ENCODE measurements around the gene ANK3. TPM values are rescaled to one million over a fixed set of nuclear protein-coding genes. Genes with fewer than 3 reads are reported as not detected.

The ANK3 gene
- total RNA-seq, 1 experiment from 2014 or later = 7.0 TPM

DNA sequence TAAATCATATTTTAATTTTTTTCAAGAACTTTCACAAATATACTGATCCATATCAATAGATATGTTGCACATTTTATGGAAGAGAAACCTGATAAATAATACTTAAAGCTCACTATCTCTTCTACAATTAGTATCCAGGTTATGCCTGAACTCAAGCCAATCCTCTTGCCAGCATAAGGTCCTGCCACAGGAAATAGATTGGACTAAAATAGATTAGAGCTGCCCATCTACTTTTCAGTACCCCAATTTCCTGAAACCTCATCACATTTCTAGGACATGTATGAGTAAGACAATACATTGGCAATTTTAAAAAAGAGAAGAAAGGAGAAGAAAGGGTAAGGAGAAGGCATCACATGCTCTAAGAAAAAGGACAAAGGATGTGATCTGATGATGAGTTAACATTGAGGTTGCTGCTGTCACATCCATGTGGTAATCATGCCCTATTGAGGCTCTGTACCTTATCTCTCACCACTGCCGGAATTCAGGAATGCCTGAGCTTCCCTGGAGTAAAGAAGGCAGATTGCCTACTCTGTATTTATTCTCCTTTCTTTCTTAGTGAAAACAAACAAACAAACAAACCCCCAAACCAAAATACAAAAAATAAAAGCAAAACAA lies 199.7 kb downstream of the ANK3 start:
- H3K9me3 ChIP-seq (ENCODE audit: low read length) = no peaks in the 10 kb centered on the region
- no peak overlapping the region for H3K27ac ChIP-seq (ENCODE audit: low read length)
- H2AFZ ChIP-seq (ENCODE audit: low read length) = no peak overlapping the region
- H3K4me1 ChIP-seq (ENCODE audit: low read length) = peaks cover 11% of the 10 kb centered on the region
- no peak for DNase-seq
- H3K9me2 ChIP-seq (replicated peaks; ENCODE audit: insufficient read depth, low read length) = no peaks in the 10 kb centered on the region
- no peaks in the 10 kb centered on the region for H3K27me3 ChIP-seq (ENCODE audit: low read length)
- no peaks in the 10 kb centered on the region for H4K20me1 ChIP-seq (ENCODE audit: insufficient read depth, low read depth, low read length)
- H3K36me3 ChIP-seq (ENCODE audit: insufficient read depth, low read length) = no peaks in the 10 kb centered on the region
- H3K4me2 ChIP-seq (ENCODE audit: low read depth, low read length, poor library complexity, severe bottlenecking) = no peak overlapping the region
- H3K79me2 ChIP-seq (ENCODE audit: low read length) = no peaks in the 10 kb centered on the region
- H3K4me3 ChIP-seq (ENCODE audit: low read length) = no peak overlapping the region
- no peak overlapping the region for H3K9ac ChIP-seq (ENCODE audit: low read length)

DNA sequence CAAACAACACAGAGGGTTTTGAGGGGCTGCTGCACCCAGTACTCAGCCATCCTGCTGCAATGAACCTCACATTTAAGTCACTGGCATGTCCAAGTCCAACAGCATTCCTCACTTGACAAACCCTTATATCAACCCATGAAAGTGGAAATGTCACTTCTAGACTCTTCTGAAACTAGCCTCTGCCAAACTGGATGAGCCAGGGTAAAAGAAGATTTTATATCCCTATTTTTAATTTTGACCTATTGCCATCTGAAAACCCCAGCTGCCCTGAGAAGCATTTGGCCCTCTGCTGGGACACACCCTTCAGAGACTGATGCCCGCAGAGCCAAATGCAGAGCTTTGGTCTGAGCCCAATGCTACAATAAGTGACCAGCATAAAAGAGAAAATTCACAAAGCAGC lies 201.1 kb downstream of the ANK3 start:
- Histone ChIP-seq H2AFZ (ENCODE audit: low read length) (no peak overlapping the region), H4K20me1 (ENCODE audit: insufficient read depth, low read depth, low read length) (no peaks in the 10 kb centered on the region), H3K9me2 (replicated peaks; ENCODE audit: insufficient read depth, low read length) (no peaks in the 10 kb centered on the region), H3K36me3 (ENCODE audit: insufficient read depth, low read length) (no peaks in the 10 kb centered on the region), H3K4me1 (ENCODE audit: low read length) (peaks cover 11% of the 10 kb centered on the region), H3K79me2 (ENCODE audit: low read length) (no peaks in the 10 kb centered on the region), H3K27me3 (ENCODE audit: low read length) (no peaks in the 10 kb centered on the region), H3K9me3 (ENCODE audit: low read length) (no peaks in the 10 kb centered on the region), H3K27ac (ENCODE audit: low read length) (no peak overlapping the region), H3K4me2 (ENCODE audit: low read depth, low read length, poor library complexity, severe bottlenecking) (no peak overlapping the region), H3K9ac (ENCODE audit: low read length) (no peak overlapping the region), H3K4me3 (ENCODE audit: low read length) (no peak overlapping the region)
- no peak for DNase-seq

DNA sequence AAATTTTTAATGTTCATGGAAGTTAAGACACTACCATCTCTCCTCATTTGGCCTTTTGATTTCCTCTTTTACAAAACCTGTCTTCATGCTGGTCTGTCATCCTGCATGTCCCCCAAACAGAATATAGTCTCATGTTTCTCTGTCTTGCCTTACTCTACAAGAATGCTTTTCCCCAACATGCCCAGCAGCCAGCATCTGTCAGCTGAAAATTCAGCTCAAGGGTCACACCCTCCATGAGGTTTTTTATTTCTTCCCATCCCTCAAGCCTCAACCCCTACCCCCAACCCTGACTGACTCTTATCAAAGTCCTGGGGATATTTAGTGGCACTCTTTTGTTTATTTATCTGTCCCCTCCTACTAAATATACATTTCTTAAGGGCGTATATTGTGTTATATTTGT lies 202.0 kb downstream of the ANK3 start:
- no peaks in the 10 kb centered on the region for H3K79me2 ChIP-seq (ENCODE audit: low read length)
- H3K27me3 ChIP-seq (ENCODE audit: low read length) = no peaks in the 10 kb centered on the region
- H2AFZ ChIP-seq (ENCODE audit: low read length) = no peak overlapping the region
- no peak for DNase-seq
- H4K20me1 ChIP-seq (ENCODE audit: insufficient read depth, low read depth, low read length) = no peaks in the 10 kb centered on the region
- no peak overlapping the region for H3K27ac ChIP-seq (ENCODE audit: low read length)
- H3K9me3 ChIP-seq (ENCODE audit: low read length) = no peaks in the 10 kb centered on the region
- H3K4me2 ChIP-seq (ENCODE audit: low read depth, low read length, poor library complexity, severe bottlenecking) = no peak overlapping the region
- H3K9ac ChIP-seq (ENCODE audit: low read length) = no peak overlapping the region
- no peak overlapping the region for H3K4me3 ChIP-seq (ENCODE audit: low read length)
- no peaks in the 10 kb centered on the region for H3K9me2 ChIP-seq (replicated peaks; ENCODE audit: insufficient read depth, low read length)
- H3K4me1 ChIP-seq (ENCODE audit: low read length) = peaks cover 11% of the 10 kb centered on the region
- no peaks in the 10 kb centered on the region for H3K36me3 ChIP-seq (ENCODE audit: insufficient read depth, low read length)

DNA sequence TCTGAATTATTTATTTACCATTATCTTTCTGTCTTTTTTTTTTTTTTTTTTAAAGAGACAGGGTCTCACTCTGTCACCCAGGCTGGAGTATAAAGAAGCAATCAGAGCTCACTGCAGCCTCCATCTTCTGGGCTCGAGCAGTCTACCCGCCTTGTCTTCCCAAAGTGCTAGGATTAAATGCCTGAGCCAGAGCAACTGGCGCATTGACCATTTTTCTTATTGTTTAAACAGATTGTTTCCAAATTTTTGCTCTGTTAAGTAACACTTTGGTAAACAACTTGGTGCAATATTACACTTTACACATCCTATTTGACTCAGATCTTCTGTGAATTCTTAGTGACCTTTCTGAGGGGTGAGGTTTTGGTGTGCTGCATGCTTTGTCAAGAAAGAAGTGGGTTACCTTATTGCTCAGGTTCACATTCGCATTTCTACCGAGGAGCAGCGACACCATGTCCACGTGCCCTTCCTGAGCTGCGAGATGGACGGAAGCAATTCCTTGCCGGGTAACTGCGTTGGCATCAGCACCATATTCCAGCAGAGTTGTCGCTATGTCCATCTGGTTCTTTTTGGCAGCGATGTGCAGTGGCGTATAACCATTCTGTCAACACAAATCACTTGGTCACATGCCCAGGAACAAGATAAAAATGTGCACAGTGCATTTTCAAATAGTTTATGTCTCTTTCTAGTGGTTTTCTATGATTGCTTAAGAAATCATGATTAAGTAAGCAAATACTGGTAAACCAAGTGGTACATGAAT lies 203.2 kb downstream of the ANK3 start:
- H3K9me2 ChIP-seq (replicated peaks; ENCODE audit: insufficient read depth, low read length) = no peaks in the 10 kb centered on the region
- H3K27ac ChIP-seq (ENCODE audit: low read length) = no peak overlapping the region
- no peaks in the 10 kb centered on the region for H4K20me1 ChIP-seq (ENCODE audit: insufficient read depth, low read depth, low read length)
- no peak for DNase-seq
- no peaks in the 10 kb centered on the region for H3K36me3 ChIP-seq (ENCODE audit: insufficient read depth, low read length)
- H3K4me1 ChIP-seq (ENCODE audit: low read length) = peaks cover 11% of the 10 kb centered on the region
- no peak overlapping the region for H3K9ac ChIP-seq (ENCODE audit: low read length)
- no peak overlapping the region for H3K4me3 ChIP-seq (ENCODE audit: low read length)
- H3K4me2 ChIP-seq (ENCODE audit: low read depth, low read length, poor library complexity, severe bottlenecking) = no peak overlapping the region
- no peaks in the 10 kb centered on the region for H3K9me3 ChIP-seq (ENCODE audit: low read length)
- no peak overlapping the region; the same call in 1 of the 2 replicates for H2AFZ ChIP-seq (ENCODE audit: low read length)
- no peaks in the 10 kb centered on the region for H3K79me2 ChIP-seq (ENCODE audit: low read length)
- H3K27me3 ChIP-seq (ENCODE audit: low read length) = no peaks in the 10 kb centered on the region

DNA sequence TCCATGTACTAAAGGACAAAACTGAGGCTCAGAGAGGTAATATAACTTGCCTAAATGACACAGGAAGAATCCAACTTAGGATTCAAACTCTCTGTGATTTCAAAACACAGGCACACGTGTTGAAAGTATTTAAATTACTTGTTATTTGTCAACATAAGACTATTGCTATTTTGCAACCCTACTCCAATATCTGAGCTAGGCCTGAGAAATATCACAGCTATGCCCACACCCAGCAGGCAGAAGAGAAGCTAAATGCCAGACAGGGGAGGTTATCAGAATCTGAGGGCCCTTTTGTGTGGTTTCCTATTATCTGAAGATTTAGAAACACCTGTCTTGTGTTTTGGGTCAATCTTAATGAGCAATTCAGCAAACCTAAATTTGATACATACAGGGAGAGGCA lies 204.3 kb downstream of the ANK3 start:
- Histone ChIP-seq H4K20me1 (ENCODE audit: insufficient read depth, low read depth, low read length) (no peaks in the 10 kb centered on the region), H3K4me3 (ENCODE audit: low read length) (no peak overlapping the region), H3K27me3 (ENCODE audit: low read length) (no peaks in the 10 kb centered on the region), H3K36me3 (ENCODE audit: insufficient read depth, low read length) (no peaks in the 10 kb centered on the region), H3K4me2 (ENCODE audit: low read depth, low read length, poor library complexity, severe bottlenecking) (peak overlapping the region; percentile 51), H3K4me1 (ENCODE audit: low read length) (peaks cover 20% of the 10 kb centered on the region), H2AFZ (ENCODE audit: low read length) (peak overlapping the region; percentile 68; the same call in 1 of the 2 replicates), H3K9me2 (replicated peaks; ENCODE audit: insufficient read depth, low read length) (no peaks in the 10 kb centered on the region), H3K79me2 (ENCODE audit: low read length) (no peaks in the 10 kb centered on the region), H3K9ac (ENCODE audit: low read length) (no peak overlapping the region), H3K27ac (ENCODE audit: low read length) (no peak overlapping the region), H3K9me3 (ENCODE audit: low read length) (no peaks in the 10 kb centered on the region)
- DNase-seq = no peak

DNA sequence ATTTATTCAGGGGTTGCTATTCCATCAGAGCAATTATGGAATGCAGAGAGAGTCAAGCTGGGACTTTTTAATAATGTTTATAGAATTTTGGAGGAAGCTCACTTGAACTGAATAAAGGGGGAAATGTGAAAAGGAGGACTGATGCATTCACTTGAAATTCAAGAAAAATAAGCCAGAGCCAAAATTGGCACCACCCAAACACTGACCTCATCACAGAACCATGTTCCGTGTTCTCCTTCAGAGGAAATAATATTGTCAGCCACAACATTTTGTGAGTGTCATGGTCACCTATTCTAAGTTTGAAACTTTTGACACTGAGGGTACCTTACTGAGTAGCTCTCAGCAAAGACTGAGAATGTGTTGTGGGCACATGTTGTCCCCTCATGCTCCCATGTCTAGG lies 207.0 kb downstream of the ANK3 start:
- Histone ChIP-seq H3K79me2 (ENCODE audit: low read length) (no peaks in the 10 kb centered on the region), H3K4me2 (ENCODE audit: low read depth, low read length, poor library complexity, severe bottlenecking) (no peak overlapping the region), H3K27me3 (ENCODE audit: low read length) (no peaks in the 10 kb centered on the region), H4K20me1 (ENCODE audit: insufficient read depth, low read depth, low read length) (no peaks in the 10 kb centered on the region), H3K9ac (ENCODE audit: low read length) (no peak overlapping the region), H3K36me3 (ENCODE audit: insufficient read depth, low read length) (no peaks in the 10 kb centered on the region), H3K9me3 (ENCODE audit: low read length) (no peaks in the 10 kb centered on the region), H3K4me1 (ENCODE audit: low read length) (peaks cover 21% of the 10 kb centered on the region), H2AFZ (ENCODE audit: low read length) (no peak overlapping the region), H3K27ac (ENCODE audit: low read length) (no peak overlapping the region), H3K4me3 (ENCODE audit: low read length) (no peak overlapping the region), H3K9me2 (replicated peaks; ENCODE audit: insufficient read depth, low read length) (no peaks in the 10 kb centered on the region)
- DNase-seq = no peak

DNA sequence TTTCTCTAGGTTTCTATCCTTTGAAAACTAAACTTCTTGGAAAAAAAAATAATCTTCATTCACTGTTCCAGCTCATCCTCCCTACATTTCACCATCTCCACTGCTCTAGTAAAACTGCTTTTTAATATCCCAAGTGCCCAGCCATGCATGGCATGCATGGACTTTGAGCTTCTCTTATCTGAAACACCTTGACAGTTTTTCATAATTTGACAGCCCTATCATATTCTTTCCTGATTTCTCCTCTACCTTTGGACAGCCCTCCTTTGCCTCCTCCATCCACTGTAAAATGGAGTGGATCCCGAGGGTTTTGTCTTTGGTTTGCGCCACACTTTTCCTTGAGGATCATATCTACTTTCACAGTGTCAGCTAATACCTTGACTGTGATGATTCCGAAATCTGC lies 212.8 kb downstream of the ANK3 start:
- Histone ChIP-seq H3K9me2 (replicated peaks; ENCODE audit: insufficient read depth, low read length) (no peaks in the 10 kb centered on the region), H3K9ac (ENCODE audit: low read length) (no peak overlapping the region), H3K79me2 (ENCODE audit: low read length) (no peaks in the 10 kb centered on the region), H2AFZ (ENCODE audit: low read length) (no peak overlapping the region), H3K4me1 (ENCODE audit: low read length) (peaks cover 10% of the 10 kb centered on the region), H3K27ac (ENCODE audit: low read length) (no peak overlapping the region), H3K4me2 (ENCODE audit: low read depth, low read length, poor library complexity, severe bottlenecking) (no peak overlapping the region), H3K36me3 (ENCODE audit: insufficient read depth, low read length) (no peaks in the 10 kb centered on the region), H4K20me1 (ENCODE audit: insufficient read depth, low read depth, low read length) (no peaks in the 10 kb centered on the region), H3K9me3 (ENCODE audit: low read length) (no peaks in the 10 kb centered on the region), H3K4me3 (ENCODE audit: low read length) (no peak overlapping the region), H3K27me3 (ENCODE audit: low read length) (no peaks in the 10 kb centered on the region)
- no peak for DNase-seq

DNA sequence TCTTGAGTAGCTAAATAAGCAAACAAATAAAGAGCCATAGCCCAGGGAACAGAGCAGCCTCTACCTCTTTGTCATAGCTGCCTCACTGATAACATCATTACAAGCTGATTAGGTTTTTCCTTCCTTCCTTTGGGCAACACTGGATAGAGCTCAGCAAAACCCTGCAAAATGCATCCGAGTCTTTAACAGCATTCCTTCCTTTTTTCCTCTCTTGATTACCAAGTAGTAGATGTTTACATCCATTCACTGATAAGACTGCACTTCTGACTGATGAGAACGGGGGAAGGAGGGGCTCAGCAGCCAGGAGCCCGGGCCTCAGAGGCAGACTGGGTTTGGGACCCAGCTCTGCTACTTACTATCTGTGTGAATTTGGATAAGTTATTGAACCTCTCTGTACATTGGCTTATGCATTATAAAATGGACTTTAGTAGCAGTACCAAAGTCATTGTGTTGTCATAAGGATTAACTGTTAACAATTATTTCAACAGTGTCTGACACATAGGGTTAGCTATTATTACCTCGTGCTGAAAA lies 214.2 kb downstream of the ANK3 start:
- DNase-seq = no peak
- peaks cover 2% of the 10 kb centered on the region for H3K4me1 ChIP-seq (ENCODE audit: low read length)

More for the DNA sequence above, 214.2 kb downstream of the ANK3 start:
- no peaks in the 10 kb centered on the region for H3K27me3 ChIP-seq (ENCODE audit: low read length)
- H4K20me1 ChIP-seq (ENCODE audit: insufficient read depth, low read depth, low read length) = no peaks in the 10 kb centered on the region
- H3K9ac ChIP-seq (ENCODE audit: low read length) = no peak overlapping the region
- H3K4me3 ChIP-seq (ENCODE audit: low read length) = no peak overlapping the region
- no peaks in the 10 kb centered on the region for H3K36me3 ChIP-seq (ENCODE audit: insufficient read depth, low read length)
- H3K79me2 ChIP-seq (ENCODE audit: low read length) = no peaks in the 10 kb centered on the region
- H3K4me2 ChIP-seq (ENCODE audit: low read depth, low read length, poor library complexity, severe bottlenecking) = no peak overlapping the region
- no peaks in the 10 kb centered on the region for H3K9me3 ChIP-seq (ENCODE audit: low read length)
- no peak overlapping the region for H2AFZ ChIP-seq (ENCODE audit: low read length)
- H3K9me2 ChIP-seq (replicated peaks; ENCODE audit: insufficient read depth, low read length) = no peaks in the 10 kb centered on the region
- H3K27ac ChIP-seq (ENCODE audit: low read length) = no peak overlapping the region

Data from Karpas-422 (cell line).